ENCODE measurements around the gene C1QL2. TPM values are rescaled to one million over a fixed set of nuclear protein-coding genes. Genes with fewer than 3 reads are reported as not detected.

The C1QL2 gene
- total and polyA plus RNA-seq, 2 experiments from 2014 or later = 0.69 to 0.87 TPM

DNA sequence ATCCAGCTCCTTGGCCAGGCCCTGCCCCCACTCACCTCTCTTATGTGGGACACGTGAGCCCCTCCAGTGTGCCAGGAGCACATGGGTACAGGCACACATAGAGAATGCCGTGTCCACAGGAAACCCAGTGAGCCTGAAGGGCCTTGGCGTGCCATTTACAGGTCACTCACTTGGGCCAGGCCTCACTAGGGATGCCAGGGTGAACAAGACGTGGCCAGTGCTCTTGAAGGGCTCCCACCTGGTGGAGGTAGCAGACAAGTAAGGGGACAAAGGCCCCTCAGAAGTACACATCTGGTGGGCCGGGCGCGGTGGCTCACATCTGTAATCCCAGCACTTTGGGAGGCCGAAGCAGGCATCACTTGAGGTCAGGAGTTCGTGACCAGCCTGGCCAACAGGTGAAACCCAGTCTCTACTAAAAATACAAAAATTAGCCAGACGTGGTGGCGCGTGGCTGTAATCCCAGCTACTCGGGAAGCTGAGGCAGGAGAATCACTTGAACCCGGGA, 15.1 kb upstream of the C1QL2 start (continued):
- TF ChIP-seq, protein P1, sequence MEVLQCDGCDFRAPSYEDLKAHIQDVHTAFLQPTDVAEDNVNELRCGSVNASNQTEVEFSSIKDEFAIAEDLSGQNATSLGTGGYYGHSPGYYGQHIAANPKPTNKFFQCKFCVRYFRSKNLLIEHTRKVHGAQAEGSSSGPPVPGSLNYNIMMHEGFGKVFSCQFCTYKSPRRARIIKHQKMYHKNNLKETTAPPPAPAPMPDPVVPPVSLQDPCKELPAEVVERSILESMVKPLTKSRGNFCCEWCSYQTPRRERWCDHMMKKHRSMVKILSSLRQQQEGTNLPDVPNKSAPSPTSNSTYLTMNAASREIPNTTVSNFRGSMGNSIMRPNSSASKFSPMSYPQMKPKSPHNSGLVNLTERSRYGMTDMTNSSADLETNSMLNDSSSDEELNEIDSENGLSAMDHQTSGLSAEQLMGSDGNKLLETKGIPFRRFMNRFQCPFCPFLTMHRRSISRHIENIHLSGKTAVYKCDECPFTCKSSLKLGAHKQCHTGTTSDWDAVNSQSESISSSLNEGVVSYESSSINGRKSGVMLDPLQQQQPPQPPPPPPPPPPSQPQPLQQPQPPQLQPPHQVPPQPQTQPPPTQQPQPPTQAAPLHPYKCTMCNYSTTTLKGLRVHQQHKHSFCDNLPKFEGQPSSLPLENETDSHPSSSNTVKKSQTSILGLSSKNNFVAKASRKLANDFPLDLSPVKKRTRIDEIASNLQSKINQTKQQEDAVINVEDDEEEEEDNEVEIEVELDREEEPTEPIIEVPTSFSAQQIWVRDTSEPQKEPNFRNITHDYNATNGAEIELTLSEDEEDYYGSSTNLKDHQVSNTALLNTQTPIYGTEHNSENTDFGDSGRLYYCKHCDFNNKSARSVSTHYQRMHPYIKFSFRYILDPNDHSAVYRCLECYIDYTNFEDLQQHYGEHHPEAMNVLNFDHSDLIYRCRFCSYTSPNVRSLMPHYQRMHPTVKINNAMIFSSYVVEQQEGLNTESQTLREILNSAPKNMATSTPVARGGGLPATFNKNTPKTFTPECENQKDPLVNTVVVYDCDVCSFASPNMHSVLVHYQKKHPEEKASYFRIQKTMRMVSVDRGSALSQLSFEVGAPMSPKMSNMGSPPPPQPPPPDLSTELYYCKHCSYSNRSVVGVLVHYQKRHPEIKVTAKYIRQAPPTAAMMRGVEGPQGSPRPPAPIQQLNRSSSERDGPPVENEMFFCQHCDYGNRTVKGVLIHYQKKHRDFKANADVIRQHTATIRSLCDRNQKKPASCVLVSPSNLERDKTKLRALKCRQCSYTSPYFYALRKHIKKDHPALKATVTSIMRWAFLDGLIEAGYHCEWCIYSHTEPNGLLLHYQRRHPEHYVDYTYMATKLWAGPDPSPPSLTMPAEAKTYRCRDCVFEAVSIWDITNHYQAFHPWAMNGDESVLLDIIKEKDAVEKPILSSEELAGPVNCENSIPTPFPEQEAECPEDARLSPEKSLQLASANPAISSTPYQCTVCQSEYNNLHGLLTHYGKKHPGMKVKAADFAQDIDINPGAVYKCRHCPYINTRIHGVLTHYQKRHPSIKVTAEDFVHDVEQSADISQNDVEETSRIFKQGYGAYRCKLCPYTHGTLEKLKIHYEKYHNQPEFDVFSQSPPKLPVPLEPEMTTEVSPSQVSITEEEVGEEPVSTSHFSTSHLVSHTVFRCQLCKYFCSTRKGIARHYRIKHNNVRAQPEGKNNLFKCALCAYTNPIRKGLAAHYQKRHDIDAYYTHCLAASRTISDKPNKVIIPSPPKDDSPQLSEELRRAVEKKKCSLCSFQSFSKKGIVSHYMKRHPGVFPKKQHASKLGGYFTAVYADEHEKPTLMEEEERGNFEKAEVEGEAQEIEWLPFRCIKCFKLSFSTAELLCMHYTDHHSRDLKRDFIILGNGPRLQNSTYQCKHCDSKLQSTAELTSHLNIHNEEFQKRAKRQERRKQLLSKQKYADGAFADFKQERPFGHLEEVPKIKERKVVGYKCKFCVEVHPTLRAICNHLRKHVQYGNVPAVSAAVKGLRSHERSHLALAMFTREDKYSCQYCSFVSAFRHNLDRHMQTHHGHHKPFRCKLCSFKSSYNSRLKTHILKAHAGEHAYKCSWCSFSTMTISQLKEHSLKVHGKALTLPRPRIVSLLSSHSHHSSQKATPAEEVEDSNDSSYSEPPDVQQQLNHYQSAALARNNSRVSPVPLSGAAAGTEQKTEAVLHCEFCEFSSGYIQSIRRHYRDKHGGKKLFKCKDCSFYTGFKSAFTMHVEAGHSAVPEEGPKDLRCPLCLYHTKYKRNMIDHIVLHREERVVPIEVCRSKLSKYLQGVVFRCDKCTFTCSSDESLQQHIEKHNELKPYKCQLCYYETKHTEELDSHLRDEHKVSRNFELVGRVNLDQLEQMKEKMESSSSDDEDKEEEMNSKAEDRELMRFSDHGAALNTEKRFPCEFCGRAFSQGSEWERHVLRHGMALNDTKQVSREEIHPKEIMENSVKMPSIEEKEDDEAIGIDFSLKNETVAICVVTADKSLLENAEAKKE (CRISPR knock-in tag; IDR thresholded peaks at IDR 0.05) = no peak
- TF ChIP-seq, protein P2, sequence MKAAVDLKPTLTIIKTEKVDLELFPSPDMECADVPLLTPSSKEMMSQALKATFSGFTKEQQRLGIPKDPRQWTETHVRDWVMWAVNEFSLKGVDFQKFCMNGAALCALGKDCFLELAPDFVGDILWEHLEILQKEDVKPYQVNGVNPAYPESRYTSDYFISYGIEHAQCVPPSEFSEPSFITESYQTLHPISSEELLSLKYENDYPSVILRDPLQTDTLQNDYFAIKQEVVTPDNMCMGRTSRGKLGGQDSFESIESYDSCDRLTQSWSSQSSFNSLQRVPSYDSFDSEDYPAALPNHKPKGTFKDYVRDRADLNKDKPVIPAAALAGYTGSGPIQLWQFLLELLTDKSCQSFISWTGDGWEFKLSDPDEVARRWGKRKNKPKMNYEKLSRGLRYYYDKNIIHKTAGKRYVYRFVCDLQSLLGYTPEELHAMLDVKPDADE (IDR thresholded peaks at IDR 0.05) = no peak
- TF ChIP-seq ZNF331 (CRISPR knock-in tag; IDR thresholded peaks at IDR 0.05; ENCODE audit: low read depth) (no peak), EZH2 (IDR thresholded peaks at IDR 0.05; ENCODE audit: low read depth, unreplicated experiment) (no peak)

DNA sequence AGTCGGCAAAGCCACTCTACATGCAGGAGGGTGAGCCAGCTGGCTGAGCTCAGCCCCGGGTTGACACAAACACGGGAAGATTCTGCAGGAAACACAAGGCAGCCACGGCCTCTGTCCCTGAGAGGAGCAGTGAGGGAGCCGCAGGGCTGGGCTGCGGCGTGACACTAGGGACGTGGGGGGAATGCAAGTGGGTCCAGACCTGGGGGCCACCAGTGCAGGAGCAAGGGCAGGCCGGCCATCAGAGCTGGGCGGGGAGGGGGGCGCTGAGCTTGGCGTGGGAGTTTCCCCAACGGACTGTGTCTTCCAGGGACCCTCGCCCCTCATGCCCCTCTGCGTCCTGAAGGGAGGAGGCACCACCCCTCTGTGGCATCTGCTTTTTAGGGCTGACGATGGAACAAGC, 12.0 kb upstream of the C1QL2 start:
- H3K27ac ChIP-seq (ENCODE audit: low read depth) = no peak overlapping the region
- TF ChIP-seq ZNF331 (CRISPR knock-in tag; IDR thresholded peaks at IDR 0.05; ENCODE audit: low read depth) (no peak), STAT1 (IDR thresholded peaks at IDR 0.05; ENCODE audit: unreplicated experiment) (no peak), CREB1 (CRISPR knock-in tag; IDR thresholded peaks at IDR 0.05; ENCODE audit: low read depth) (no peak), EZH2phosphoT487 (IDR thresholded peaks at IDR 0.05; ENCODE audit: unreplicated experiment) (no peak), POLR2AphosphoS5 (IDR thresholded peaks at IDR 0.05; ENCODE audit: low read depth) (no peak), ZNF114 (CRISPR knock-in tag; IDR thresholded peaks at IDR 0.05) (no peak), JUNB (IDR thresholded peaks at IDR 0.05; ENCODE audit: unreplicated experiment) (no peak)
- TF ChIP-seq, protein P2 (IDR thresholded peaks at IDR 0.05) = no peak
- TF ChIP-seq, protein P3, sequence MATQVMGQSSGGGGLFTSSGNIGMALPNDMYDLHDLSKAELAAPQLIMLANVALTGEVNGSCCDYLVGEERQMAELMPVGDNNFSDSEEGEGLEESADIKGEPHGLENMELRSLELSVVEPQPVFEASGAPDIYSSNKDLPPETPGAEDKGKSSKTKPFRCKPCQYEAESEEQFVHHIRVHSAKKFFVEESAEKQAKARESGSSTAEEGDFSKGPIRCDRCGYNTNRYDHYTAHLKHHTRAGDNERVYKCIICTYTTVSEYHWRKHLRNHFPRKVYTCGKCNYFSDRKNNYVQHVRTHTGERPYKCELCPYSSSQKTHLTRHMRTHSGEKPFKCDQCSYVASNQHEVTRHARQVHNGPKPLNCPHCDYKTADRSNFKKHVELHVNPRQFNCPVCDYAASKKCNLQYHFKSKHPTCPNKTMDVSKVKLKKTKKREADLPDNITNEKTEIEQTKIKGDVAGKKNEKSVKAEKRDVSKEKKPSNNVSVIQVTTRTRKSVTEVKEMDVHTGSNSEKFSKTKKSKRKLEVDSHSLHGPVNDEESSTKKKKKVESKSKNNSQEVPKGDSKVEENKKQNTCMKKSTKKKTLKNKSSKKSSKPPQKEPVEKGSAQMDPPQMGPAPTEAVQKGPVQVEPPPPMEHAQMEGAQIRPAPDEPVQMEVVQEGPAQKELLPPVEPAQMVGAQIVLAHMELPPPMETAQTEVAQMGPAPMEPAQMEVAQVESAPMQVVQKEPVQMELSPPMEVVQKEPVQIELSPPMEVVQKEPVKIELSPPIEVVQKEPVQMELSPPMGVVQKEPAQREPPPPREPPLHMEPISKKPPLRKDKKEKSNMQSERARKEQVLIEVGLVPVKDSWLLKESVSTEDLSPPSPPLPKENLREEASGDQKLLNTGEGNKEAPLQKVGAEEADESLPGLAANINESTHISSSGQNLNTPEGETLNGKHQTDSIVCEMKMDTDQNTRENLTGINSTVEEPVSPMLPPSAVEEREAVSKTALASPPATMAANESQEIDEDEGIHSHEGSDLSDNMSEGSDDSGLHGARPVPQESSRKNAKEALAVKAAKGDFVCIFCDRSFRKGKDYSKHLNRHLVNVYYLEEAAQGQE (IDR thresholded peaks at IDR 0.05; ENCODE audit: unreplicated experiment) = no peak

More for the DNA sequence above, 12.0 kb upstream of the C1QL2 start:
- Mint-ChIP-seq H3K4me3 (no peak overlapping the region), H3K27ac (no peak overlapping the region), H3K4me1 (peaks cover 4% of the 10 kb centered on the region; the same call in 2 of the 3 replicates), H3K9me3 (peaks cover 7% of the 10 kb centered on the region), H3K36me3 (ENCODE audit: low read depth) (peaks cover 7% of the 10 kb centered on the region; the same call in 2 of the 3 replicates), H3K27me3 (ENCODE audit: insufficient read depth, low read depth, poor library complexity) (peaks cover 11% of the 10 kb centered on the region)
- Histone ChIP-seq H3K36me3 (ENCODE audit: insufficient read depth) (no peaks in the 10 kb centered on the region), H3K4me2 (no peak overlapping the region), H3K27me3 (ENCODE audit: insufficient read depth) (no peaks in the 10 kb centered on the region), H2AFZ (no peak overlapping the region), H3K4me1 (ENCODE audit: insufficient read depth) (no peaks in the 10 kb centered on the region; the same call in 1 of the 2 replicates), H3K4me3 (no peak overlapping the region), H3K9me2 (ENCODE audit: insufficient read depth) (no peaks in the 10 kb centered on the region), H3K79me2 (replicated peaks; ENCODE audit: insufficient read depth) (no peaks in the 10 kb centered on the region), H4K20me1 (replicated peaks; ENCODE audit: insufficient read depth) (no peaks in the 10 kb centered on the region), H3F3A (replicated peaks; ENCODE audit: low read depth) (no peaks in the 10 kb centered on the region)
- DNase-seq (ENCODE audit: low spot score) (no peak), ATAC-seq (no peak)

Measured in GM23338 (cell line).